ENCODE results near the gene NTMT1.

- TF ChIP-seq CTCF (IDR thresholded peaks at IDR 0.05; ENCODE audit: insufficient read depth, low read depth, low read length) (no peak), EZH2 (IDR thresholded peaks at IDR 0.05; ENCODE audit: insufficient read depth, low read length) (no peak)
Observed at GRCh38 chr9:129619787-129620668, 5.9 kb upstream of the NTMT1 start.
